IPS-18a (cell line): ENCODE data around the gene MKI67.

Source experiments
- H3K27ac ChIP-seq: one replicate; pipeline ENCODE4 v1.5.1; 2013; ENCODE audit warnings: low read length
- H3K27me3 ChIP-seq: one replicate; pipeline ENCODE4 v1.6.1; 2013; ENCODE audit warnings: mild to moderate bottlenecking, low read length; ENCODE audit not compliant: control insufficient read depth, insufficient read depth
- H3K36me3 ChIP-seq: one replicate; pipeline ENCODE4 v1.6.1; 2013; ENCODE audit warnings: low read depth, low read length; ENCODE audit not compliant: control insufficient read depth
- H3K4me1 ChIP-seq: one replicate; pipeline ENCODE4 v1.6.1; 2013; ENCODE audit warnings: low read depth, low read length; ENCODE audit not compliant: control insufficient read depth
- H3K4me3 ChIP-seq: one replicate; pipeline ENCODE4 v1.5.1; 2013; ENCODE audit warnings: low read length
- H3K9ac ChIP-seq: one replicate; pipeline ENCODE4 v1.6.1; 2013; ENCODE audit warnings: mild to moderate bottlenecking, low read length, moderate library complexity
- H3K9me3 ChIP-seq: one replicate; pipeline ENCODE4 v1.6.1; 2013; ENCODE audit warnings: low read depth, low read length; ENCODE audit not compliant: control insufficient read depth

Gene MKI67

GRCh38 chr10:128087146-128087883 lies 38.9 kb downstream of the MKI67 start:
- H3K36me3 ChIP-seq = no peaks in the 10 kb centered on the region
- no peaks in the 10 kb centered on the region for H3K27me3 ChIP-seq
- H3K9ac ChIP-seq = no peak overlapping the region
- H3K4me3 ChIP-seq = no peak overlapping the region
- peaks cover 19% of the 10 kb centered on the region for H3K4me1 ChIP-seq
- H3K9me3 ChIP-seq = no peaks in the 10 kb centered on the region
- H3K27ac ChIP-seq = no peak overlapping the region

GRCh38 chr10:128086003-128086863 lies 40.0 kb downstream of the MKI67 start:
- no peak overlapping the region for H3K9ac ChIP-seq
- H3K36me3 ChIP-seq = no peaks in the 10 kb centered on the region
- H3K27me3 ChIP-seq = no peaks in the 10 kb centered on the region
- no peak overlapping the region for H3K4me3 ChIP-seq
- no peak overlapping the region for H3K27ac ChIP-seq
- no peaks in the 10 kb centered on the region for H3K9me3 ChIP-seq
- H3K4me1 ChIP-seq = peaks cover 19% of the 10 kb centered on the region

GRCh38 chr10:128084991-128085390 lies 41.2 kb downstream of the MKI67 start:
- no peak overlapping the region for H3K9ac ChIP-seq
- H3K36me3 ChIP-seq = no peaks in the 10 kb centered on the region
- H3K27me3 ChIP-seq = no peaks in the 10 kb centered on the region
- H3K9me3 ChIP-seq = no peaks in the 10 kb centered on the region
- H3K4me1 ChIP-seq = peaks cover 19% of the 10 kb centered on the region
- H3K4me3 ChIP-seq = no peak overlapping the region
- H3K27ac ChIP-seq = no peak overlapping the region

- H3K4me1 ChIP-seq = peaks cover 19% of the 10 kb centered on the region
- H3K9me3 ChIP-seq = no peaks in the 10 kb centered on the region
- H3K27me3 ChIP-seq = no peaks in the 10 kb centered on the region
- no peak overlapping the region for H3K9ac ChIP-seq
- no peak overlapping the region for H3K27ac ChIP-seq
- H3K4me3 ChIP-seq = no peak overlapping the region
- no peaks in the 10 kb centered on the region for H3K36me3 ChIP-seq
Measured at GRCh38 chr10:128084364-128084763, 41.9 kb downstream of the MKI67 start.

GRCh38 chr10:128083191-128083895 lies 42.9 kb downstream of the MKI67 start:
- Histone ChIP-seq H3K9me3 (no peaks in the 10 kb centered on the region), H3K4me3 (no peak overlapping the region), H3K27me3 (no peaks in the 10 kb centered on the region), H3K36me3 (no peaks in the 10 kb centered on the region), H3K4me1 (peaks cover 19% of the 10 kb centered on the region), H3K27ac (no peak overlapping the region), H3K9ac (no peak overlapping the region)

GRCh38 chr10:128081720-128082119 lies 44.5 kb downstream of the MKI67 start:
- Histone ChIP-seq H3K4me1 (peaks cover 19% of the 10 kb centered on the region), H3K9me3 (no peaks in the 10 kb centered on the region), H3K27me3 (no peaks in the 10 kb centered on the region), H3K9ac (no peak overlapping the region), H3K4me3 (no peak overlapping the region), H3K36me3 (no peaks in the 10 kb centered on the region), H3K27ac (no peak overlapping the region)

GRCh38 chr10:128081222-128081621 lies 45.0 kb downstream of the MKI67 start:
- H3K9ac ChIP-seq = no peak overlapping the region
- H3K36me3 ChIP-seq = no peaks in the 10 kb centered on the region
- H3K4me1 ChIP-seq = peaks cover 15% of the 10 kb centered on the region
- no peaks in the 10 kb centered on the region for H3K27me3 ChIP-seq
- H3K27ac ChIP-seq = no peak overlapping the region
- no peak overlapping the region for H3K4me3 ChIP-seq
- no peaks in the 10 kb centered on the region for H3K9me3 ChIP-seq

GRCh38 chr10:128080641-128081040 lies 45.6 kb downstream of the MKI67 start:
- H3K27me3 ChIP-seq = no peaks in the 10 kb centered on the region
- no peak overlapping the region for H3K4me3 ChIP-seq
- H3K9me3 ChIP-seq = no peaks in the 10 kb centered on the region
- H3K36me3 ChIP-seq = no peaks in the 10 kb centered on the region
- no peak overlapping the region for H3K9ac ChIP-seq
- peaks cover 9% of the 10 kb centered on the region for H3K4me1 ChIP-seq
- no peak overlapping the region for H3K27ac ChIP-seq

GRCh38 chr10:128080231-128080630 lies 46.0 kb downstream of the MKI67 start:
- Histone ChIP-seq H3K9ac (no peak overlapping the region), H3K4me1 (peaks cover 5% of the 10 kb centered on the region), H3K27me3 (no peaks in the 10 kb centered on the region), H3K36me3 (no peaks in the 10 kb centered on the region), H3K9me3 (no peaks in the 10 kb centered on the region), H3K27ac (no peak overlapping the region), H3K4me3 (no peak overlapping the region)

- Histone ChIP-seq H3K9me3 (no peaks in the 10 kb centered on the region), H3K9ac (no peak overlapping the region), H3K36me3 (no peaks in the 10 kb centered on the region), H3K4me1 (no peaks in the 10 kb centered on the region), H3K27me3 (no peaks in the 10 kb centered on the region), H3K4me3 (no peak overlapping the region), H3K27ac (no peak overlapping the region)
Measured at GRCh38 chr10:128078136-128078969, 47.9 kb downstream of the MKI67 start.
